BE2C (cell line): ENCODE data around the gene BARHL1.

Source experiments
- DNase-seq: peaks from one replicate; pipeline ENCODE4 v3.0.0-alpha.2; 2020
- H3K27me3 ChIP-seq: fragments of 250-450 bp; sonication (Bioruptor Pico); 2 replicates; pipeline ENCODE4 v1.5.1; 2020; ENCODE audit warnings: mild to moderate bottlenecking
- H3K36me3 ChIP-seq: fragments of 250-450 bp; sonication (Bioruptor Pico); 2 replicates; pipeline ENCODE4 v1.5.1; 2020; ENCODE audit warnings: mild to moderate bottlenecking
- H3K4me1 ChIP-seq: fragments of 250-450 bp; sonication (Bioruptor Pico); 2 replicates; pipeline ENCODE4 v1.5.1; 2020
- H3K4me3 ChIP-seq: 2 replicates; pipeline ENCODE4 v1.5.1; 2011; ENCODE audit warnings: low read depth, low read length
- H3K9me3 ChIP-seq: fragments of 250-450 bp; sonication (Bioruptor Pico); 2 replicates; pipeline ENCODE4 v1.5.1; 2020
- TF ChIP-seq, protein P1 (sequence below): IDR thresholded peaks from 2 replicates; pipeline ENCODE4 v1.5.1; 2012; ENCODE audit warnings: mild to moderate bottlenecking, low read depth, low read length

Gene BARHL1

DNA sequence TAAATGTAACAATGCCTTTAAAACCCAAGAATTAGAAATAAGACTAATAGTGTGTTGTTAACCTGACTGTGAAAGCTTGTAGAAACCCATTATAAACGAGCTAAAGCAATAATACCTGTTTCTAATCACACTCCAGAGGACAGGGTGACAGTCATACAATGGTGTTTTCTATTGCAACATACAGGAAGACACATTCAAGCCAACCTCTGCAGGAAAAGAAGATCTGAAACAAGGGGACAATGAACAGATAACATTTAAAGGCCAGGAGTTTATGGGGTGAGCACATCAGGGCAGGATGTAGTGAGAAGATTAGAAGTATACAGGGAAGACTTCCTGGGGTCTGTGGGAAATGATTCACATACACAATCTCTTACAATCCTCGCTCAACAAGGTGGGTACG is 13.8 kb downstream of the BARHL1 start:
- peaks cover 56% of the 10 kb centered on the region for H3K36me3 ChIP-seq
- TF ChIP-seq, protein P1, sequence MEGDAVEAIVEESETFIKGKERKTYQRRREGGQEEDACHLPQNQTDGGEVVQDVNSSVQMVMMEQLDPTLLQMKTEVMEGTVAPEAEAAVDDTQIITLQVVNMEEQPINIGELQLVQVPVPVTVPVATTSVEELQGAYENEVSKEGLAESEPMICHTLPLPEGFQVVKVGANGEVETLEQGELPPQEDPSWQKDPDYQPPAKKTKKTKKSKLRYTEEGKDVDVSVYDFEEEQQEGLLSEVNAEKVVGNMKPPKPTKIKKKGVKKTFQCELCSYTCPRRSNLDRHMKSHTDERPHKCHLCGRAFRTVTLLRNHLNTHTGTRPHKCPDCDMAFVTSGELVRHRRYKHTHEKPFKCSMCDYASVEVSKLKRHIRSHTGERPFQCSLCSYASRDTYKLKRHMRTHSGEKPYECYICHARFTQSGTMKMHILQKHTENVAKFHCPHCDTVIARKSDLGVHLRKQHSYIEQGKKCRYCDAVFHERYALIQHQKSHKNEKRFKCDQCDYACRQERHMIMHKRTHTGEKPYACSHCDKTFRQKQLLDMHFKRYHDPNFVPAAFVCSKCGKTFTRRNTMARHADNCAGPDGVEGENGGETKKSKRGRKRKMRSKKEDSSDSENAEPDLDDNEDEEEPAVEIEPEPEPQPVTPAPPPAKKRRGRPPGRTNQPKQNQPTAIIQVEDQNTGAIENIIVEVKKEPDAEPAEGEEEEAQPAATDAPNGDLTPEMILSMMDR: no peak
- peaks cover 5% of the 10 kb centered on the region for H3K27me3 ChIP-seq

GRCh38 chr9:132597073-132597775 is 14.8 kb downstream of the BARHL1 start:
- Histone ChIP-seq H3K4me1 (no peaks in the 10 kb centered on the region), H3K9me3 (no peaks in the 10 kb centered on the region), H3K27me3 (0 out of 2 replicates have a peak, but pooled peaks cover 3% of the 10 kb centered on the region), H3K4me3 (no peak overlapping the region), H3K36me3 (peaks cover 67% of the 10 kb centered on the region)
- TF ChIP-seq, protein P1: no peak
- DNase-seq: no peak

More for the DNA sequence above, 13.8 kb downstream of the BARHL1 start:
- no peaks in the 10 kb centered on the region for H3K9me3 ChIP-seq
- H3K4me3 ChIP-seq: no peak overlapping the region
- no peaks in the 10 kb centered on the region for H3K4me1 ChIP-seq
- no peak for DNase-seq

- Histone ChIP-seq H3K9me3 (no peaks in the 10 kb centered on the region), H3K36me3 (peaks cover 63% of the 10 kb centered on the region), H3K27me3 (0 out of 2 replicates have a peak, but pooled peaks cover 3% of the 10 kb centered on the region), H3K4me3 (no peak overlapping the region), H3K4me1 (no peaks in the 10 kb centered on the region)
- DNase-seq: no peak
- TF ChIP-seq, protein P1: no peak
Measured at GRCh38 chr9:132600326-132600984, 18.0 kb downstream of the BARHL1 start.

DNA sequence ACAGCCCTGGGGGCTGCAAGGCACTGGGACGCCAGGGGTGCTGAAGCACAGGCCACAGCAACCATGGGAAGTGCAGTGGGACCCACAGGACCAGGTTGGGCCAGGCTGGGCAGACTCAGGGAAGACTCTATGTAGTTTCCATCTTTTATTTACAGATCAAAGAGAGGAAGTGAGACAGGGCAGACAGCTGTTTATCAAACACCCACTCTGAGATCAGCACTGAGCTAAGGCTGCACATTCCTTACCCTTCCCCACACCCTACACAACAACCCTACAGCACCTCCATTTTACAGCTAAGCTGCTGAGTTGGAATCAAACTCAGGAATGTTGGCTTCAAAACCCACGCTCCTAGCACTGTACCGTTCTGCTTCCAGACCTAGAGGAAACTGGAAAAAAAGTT is 19.8 kb downstream of the BARHL1 start:
- H3K27me3 ChIP-seq: 0 out of 2 replicates have a peak, but pooled peaks cover 3% of the 10 kb centered on the region
- peaks cover 57% of the 10 kb centered on the region for H3K36me3 ChIP-seq
- H3K4me1 ChIP-seq: no peaks in the 10 kb centered on the region
- no peak overlapping the region for H3K4me3 ChIP-seq
- TF ChIP-seq, protein P1: no peak
- no peaks in the 10 kb centered on the region for H3K9me3 ChIP-seq
- DNase-seq: no peak

DNA sequence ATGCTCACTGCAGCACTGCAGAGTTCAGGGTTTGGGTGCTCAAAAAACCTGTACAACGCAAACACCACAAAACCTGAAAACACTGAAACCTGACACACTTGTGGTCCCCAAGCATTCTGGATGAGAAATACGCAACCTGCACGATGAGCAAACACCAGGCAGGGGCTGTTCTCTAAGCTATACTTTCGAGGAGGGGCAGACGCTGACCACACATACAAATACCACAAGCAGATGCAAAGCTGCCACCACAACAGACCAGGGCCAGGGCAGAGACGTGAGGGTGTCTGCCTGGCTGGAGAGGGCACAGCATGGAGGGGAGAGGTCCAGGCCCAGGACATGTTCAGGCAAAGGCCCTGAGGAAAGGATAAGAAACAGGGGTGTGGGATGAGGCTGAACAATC is 23.0 kb downstream of the BARHL1 start:
- no peak for DNase-seq
- Histone ChIP-seq H3K4me1 (no peaks in the 10 kb centered on the region), H3K36me3 (peaks cover 60% of the 10 kb centered on the region), H3K4me3 (no peak overlapping the region), H3K9me3 (no peaks in the 10 kb centered on the region), H3K27me3 (no peaks in the 10 kb centered on the region)
- TF ChIP-seq, protein P1: no peak

DNA sequence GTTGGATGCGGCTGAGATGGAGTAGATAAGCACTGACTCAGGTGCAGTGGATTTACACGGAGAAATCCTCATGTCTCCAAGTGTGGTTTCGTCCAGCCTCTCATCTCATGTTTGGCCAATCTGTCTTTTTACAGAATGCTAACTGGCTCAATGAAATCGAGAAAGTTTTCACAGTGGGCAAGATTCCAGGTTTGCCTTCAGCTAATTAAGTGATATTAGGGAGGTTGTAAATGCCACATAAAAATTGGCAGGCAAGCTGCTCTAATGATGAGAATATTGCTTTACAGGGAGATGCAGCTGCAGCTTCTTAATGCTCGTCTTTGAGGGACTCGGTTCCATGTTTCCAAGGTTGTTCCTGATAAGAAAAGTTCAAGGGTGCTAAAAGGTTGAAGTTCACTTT is 23.7 kb downstream of the BARHL1 start:
- H3K9me3 ChIP-seq: no peaks in the 10 kb centered on the region

More for the DNA sequence above, 23.7 kb downstream of the BARHL1 start:
- Histone ChIP-seq H3K27me3 (no peaks in the 10 kb centered on the region), H3K4me3 (no peak overlapping the region), H3K4me1 (no peaks in the 10 kb centered on the region), H3K36me3 (peaks cover 65% of the 10 kb centered on the region)
- DNase-seq: no peak
- TF ChIP-seq, protein P1: no peak
